K562 (cell line): ENCODE measurements around the gene AFF1. TPM values are rescaled to one million over a fixed set of nuclear protein-coding genes. Genes with fewer than 3 reads are reported as not detected.
A peak's percentile ranks its signal among the peaks of the same experiment; 100 is the strongest.

ENCODE experiments used
- ATAC-seq: fragments of 200-7000 bp; cut with Tn5 transposase; 3 replicates; pipeline ENCODE4 v1.9.1; 2020; ENCODE audit warnings: moderate library complexity
- BruUV-seq: library from RNA; stranded (reverse); fragments of 400-500 nt; replicated peaks from 2 replicates; lab custom pipeline; 2021; lab: Mats Ljungman, UMichigan
- CTCF ChIA-PET: fragments of 300-600 bp; formaldehyde crosslinking; extraction: SDS; loops from one replicate; lab custom pipeline; 2021; ENCODE audit warnings: low intra/inter-chr PET ratio; lab: Yijun Ruan, JAX
- POLR2A ChIA-PET: fragments of 300-600, 350-650 bp; sonication (Branson Sonifier 250); formaldehyde crosslinking; extraction: SDS; loops from one replicate; lab custom pipeline; 2021; ENCODE audit warnings: antibody characterized with exemption, inconsistent platforms; lab: Yijun Ruan, JAX
- DNase-seq, 4 experiments: peaks; one replicate each; pipeline versions ENCODE4 v3.0.0 to v3.0.0-alpha.2; 2011 to 2018; ENCODE audit warnings: low spot score in 3 of 4, mixed read lengths in 3 of 4; ENCODE audit errors: extremely low read depth in 1 of 4
- FAIRE-seq: peaks from 2 replicates; lab custom pipeline; 2011; peaks lifted over from hg19 to GRCh38; lab: Jason Lieb, UNC
- H2AFZ ChIP-seq: 2 replicates; pipeline ENCODE4 v1.6.0; 2011; ENCODE audit warnings: low read depth, low read length, control low read depth, inconsistent platforms
- H3K27ac ChIP-seq: fragments of 200-600 bp; 3 replicates; pipeline ENCODE4 v1.8.0; 2011; ENCODE audit warnings: low read depth, mild to moderate bottlenecking, control low read depth, inconsistent platforms, low read length, moderate library complexity, mixed read lengths; ENCODE audit errors: extremely low read depth
- H3K27me3 ChIP-seq, 2 experiments: fragments of 300-600 bp in 1 of 2; 2 replicates in 1 of 2; 3 replicates in 1 of 2; pipeline versions ENCODE4 v1.6.0 to v1.8.0; 2011; ENCODE audit warnings: inconsistent platforms in 2 of 2, low read length in 2 of 2, mild to moderate bottlenecking in 1 of 2, mixed read lengths in 1 of 2, moderate library complexity in 1 of 2; ENCODE audit not compliant: control insufficient read depth in 2 of 2, insufficient read depth in 2 of 2
- H3K36me3 ChIP-seq: fragments of 300-600 bp; 3 replicates; pipeline ENCODE4 v1.8.0; 2011; ENCODE audit warnings: mild to moderate bottlenecking, low read length, inconsistent platforms; ENCODE audit not compliant: control insufficient read depth, insufficient read depth
- H3K4me1 ChIP-seq, 2 experiments: fragments of 200-600 bp in 1 of 2; replicated peaks in 1 of 2; 2 replicates in 1 of 2; 3 replicates in 1 of 2; pipeline versions ENCODE4 v1.5.1 to v1.8.0; 2011; ENCODE audit warnings: inconsistent platforms in 2 of 2, low read length in 2 of 2, mild to moderate bottlenecking in 1 of 2, mixed read lengths in 1 of 2, moderate library complexity in 1 of 2; ENCODE audit not compliant: control insufficient read depth in 2 of 2, insufficient read depth in 2 of 2
- H3K4me2 ChIP-seq: 2 replicates; pipeline ENCODE4 v1.6.1; 2011; ENCODE audit warnings: low read length, control low read depth, inconsistent platforms, mixed read lengths; ENCODE audit not compliant: insufficient read depth
- H3K4me3 ChIP-seq: fragments of 200-600 bp; sonication (generic), shearing (Covaris generic); 2 replicates; pipeline ENCODE4 v1.5.1; 2016; ENCODE audit warnings: control low read depth, inconsistent platforms
- H3K79me2 ChIP-seq: fragments of 200-600 bp; 3 replicates; pipeline ENCODE4 v1.8.0; 2011; ENCODE audit warnings: low read length, inconsistent platforms; ENCODE audit not compliant: control insufficient read depth, insufficient read depth
- H3K9ac ChIP-seq, 2 experiments: 2 replicates each; pipeline versions ENCODE4 v1.6.0 to v1.6.1; 2011; ENCODE audit warnings: low read depth in 2 of 2, low read length in 2 of 2, control low read depth in 1 of 2, inconsistent platforms in 1 of 2, mild to moderate bottlenecking in 1 of 2, mixed read lengths in 1 of 2; ENCODE audit not compliant: insufficient read depth in 1 of 2
- H3K9me1 ChIP-seq: one replicate; pipeline ENCODE4 v1.6.0; 2011; ENCODE audit warnings: inconsistent platforms, mild to moderate bottlenecking, low read length, moderate library complexity; ENCODE audit not compliant: control insufficient read depth, insufficient read depth
- H3K9me3 ChIP-seq: replicated peaks from 2 replicates; pipeline ENCODE4 v1.5.1; 2011; ENCODE audit warnings: low read depth, low read length, inconsistent platforms; ENCODE audit not compliant: control insufficient read depth, insufficient read depth
- H4K20me1 ChIP-seq: replicated peaks from 2 replicates; pipeline ENCODE4 v1.6.1; 2011; ENCODE audit warnings: low read length, inconsistent platforms, mixed read lengths; ENCODE audit not compliant: control insufficient read depth, insufficient read depth
- ARID3B ChIP-seq: fragments of 250-450 bp; sonication (Bioruptor Pico); IDR thresholded peaks from 2 replicates; pipeline ENCODE4 v1.4.0; 2020; ENCODE audit warnings: borderline replicate concordance
- KDM1A ChIP-seq, 2 experiments: fragments of 450-650 bp; IDR thresholded peaks; 2 replicates each; pipeline ENCODE4 v1.6.1; 2016; ENCODE audit warnings: mild to moderate bottlenecking in 2 of 2
- MEIS2 ChIP-seq: fragments of 450-650 bp; IDR thresholded peaks from 2 replicates; pipeline ENCODE4 v1.6.1; 2014; ENCODE audit warnings: mild to moderate bottlenecking; ENCODE audit not compliant: partially characterized antibody
- POLR3G ChIP-seq: IDR thresholded peaks from 2 replicates; pipeline ENCODE4 v1.6.1; 2011; ENCODE audit not compliant: insufficient read length, insufficient replicate concordance; ENCODE audit errors: extremely low read depth
- RCOR1 ChIP-seq, 2 experiments: IDR thresholded peaks; 2 replicates each; pipeline ENCODE4 v1.6.1; 2012; ENCODE audit warnings: low read depth in 2 of 2, low read length in 2 of 2, borderline replicate concordance in 1 of 2, improper control_type of control experiment in 1 of 2
- SIN3B ChIP-seq: fragments of 450-650 bp; IDR thresholded peaks from 2 replicates; pipeline ENCODE4 v1.6.1; 2017; ENCODE audit warnings: low read depth, mild to moderate bottlenecking, moderate library complexity
- TCFL5 ChIP-seq: fragments of 250-450 bp; sonication (Bioruptor Pico); conservative IDR thresholded peaks from 2 replicates; pipeline ENCODE4 v1.6.1; 2021; ENCODE audit warnings: mild to moderate bottlenecking, moderate library complexity, matching md5 sums
- WGBS: fragments of 100-300 bp; shearing (Covaris generic); methylation state at CpG from one replicate; pipeline ENCODE4 v1.1.6; 2016; ENCODE audit warnings: low coverage, mixed read lengths; ENCODE audit not compliant: insufficient coverage; ENCODE audit errors: missing lambda C conversion rate; 5-methylcytosine and 5-hydroxymethylcytosine counted together
- in situ Hi-C: fragments of 300-500 bp; cut with MboI; formaldehyde crosslinking; loops from 4 replicates; pipeline ENCODE4 v1.15.0; 2018; ENCODE audit warnings: inconsistent platforms, mixed read lengths
- intact Hi-C: fragments of 100-400 bp; cut with micrococcal nuclease; formaldehyde crosslinking; loops from 2 replicates; pipeline ENCODE4 v1.14.2; 2022
- polyA plus RNA-seq, 8 experiments: library from polyadenylated mRNA; depleted of rRNA in 4 of 8; stranded (reverse) in 5 of 8; unstranded in 3 of 8; fragments of >200 nt; fragmentation: Nextera tagmentation in 2 of 8; fragmentation: Illumina TruSeq in 1 of 8; extraction: Ambion mirVana in 2 of 8; extraction: Trizol in 1 of 8; gene quantifications; 2 replicates each; pipeline versions ENCODE4 v1.2.1 to v1.2.3, GENCODE V29; 2011 to 2014; ENCODE audit warnings: inconsistent platforms in 1 of 8, missing spikeins in 1 of 8
- total RNA-seq, 7 experiments: library from RNA; depleted of rRNA in 6 of 7; stranded (reverse); fragments of >200 nt in 6 of 7; fragmentation: Illumina TruSeq in 2 of 7; extraction: Trizol in 2 of 7; gene quantifications; 2 replicates each; pipeline versions ENCODE4 v1.2.1 to v1.2.3, GENCODE V29; 2011 to 2021; ENCODE audit warnings: low replicate concordance in 1 of 7

AFF1 gene
- total and polyA plus RNA-seq, 9 of the 15 experiments (the other 6 are each of a cell fraction or from before 2014, with no cell fraction given) = 4.1 to 47.5 (median 17.2) TPM

DNA sequence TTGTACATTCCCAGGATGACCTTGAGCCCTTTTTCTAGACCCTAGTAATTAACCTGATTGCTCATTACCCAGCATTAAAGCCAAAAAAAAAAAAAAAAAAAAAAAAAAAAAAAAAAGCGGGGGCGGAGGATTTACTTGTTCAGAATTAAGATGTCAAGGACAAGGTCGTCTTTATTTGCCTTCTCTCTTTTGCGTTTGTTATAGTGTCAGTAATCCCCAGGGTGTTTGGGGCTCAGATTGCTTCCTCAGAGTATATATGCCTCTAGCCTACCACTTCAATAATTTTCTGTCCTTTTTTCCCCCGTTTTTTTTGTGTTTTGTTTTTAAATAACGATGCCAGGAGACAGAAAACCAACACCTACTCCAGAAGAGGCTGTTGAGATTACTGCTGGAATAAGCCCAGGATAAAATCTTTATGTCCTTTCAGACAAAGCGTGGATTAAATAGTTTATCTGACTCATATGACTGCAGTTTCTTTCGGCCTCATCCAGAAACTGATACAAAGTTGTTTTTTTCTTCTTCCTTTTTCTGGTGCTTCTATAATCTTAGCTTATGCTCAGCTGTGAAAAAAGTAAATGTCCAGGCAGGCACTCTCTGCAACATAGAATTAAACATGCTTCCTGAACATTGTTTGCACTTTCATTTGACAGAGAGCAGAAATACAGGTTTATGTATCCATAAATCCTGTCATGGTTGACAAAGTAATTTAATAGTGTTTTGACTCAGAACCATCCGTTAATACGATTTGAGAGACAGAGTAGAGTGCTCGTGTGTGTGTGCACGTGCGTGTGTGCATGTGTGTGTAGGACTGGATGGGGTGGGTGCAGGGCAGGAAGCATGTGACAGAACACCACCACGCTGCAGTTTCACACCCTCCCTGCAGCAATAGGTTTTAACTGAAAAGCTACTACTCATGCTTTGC, 138.6 kb downstream of the AFF1 start:
- WGBS = 66% methylated on average over 12 of the region's 14 CpGs
- DNase-seq (no peak), ATAC-seq (0 out of 3 replicates have a peak, but pooled peaks have one; percentile 29), FAIRE-seq (peak; percentile 49)
- H3K27me3 ChIP-seq = no peaks in the 10 kb centered on the region
- H3K9me3 ChIP-seq = no peaks in the 10 kb centered on the region
- H3K4me2 ChIP-seq = no peak overlapping the region
- in situ Hi-C loops (no loop called here), intact Hi-C loops (no loop called here)
- TF ChIP-seq POLR3G (no peak), RCOR1 (IDR thresholded peaks at IDR 0.05; ENCODE audit: borderline replicate concordance in 1 of 2, low read depth in 2 of 2, low read length in 2 of 2) (no peak), MEIS2 (peak; percentile 6)
- ChIA-PET CTCF (no interaction called here), POLR2A (no interaction called here)
- H3K27ac ChIP-seq = no peak overlapping the region
- H2AFZ ChIP-seq = no peak overlapping the region
- no peaks in the 10 kb centered on the region for H3K9me1 ChIP-seq
- H3K9ac ChIP-seq = no peak overlapping the region
- H3K36me3 ChIP-seq = peaks cover 7% of the 10 kb centered on the region; the same call in 1 of the 3 replicates
- no peaks in the 10 kb centered on the region; a peak in 1 of 5 replicates for H3K4me1 ChIP-seq
- BruUV-seq = no TSS peak
- H3K79me2 ChIP-seq = peaks cover 70% of the 10 kb centered on the region
- H3K4me3 ChIP-seq = no peak overlapping the region
- peaks cover 8% of the 10 kb centered on the region; the same call in 1 of the 2 replicates for H4K20me1 ChIP-seq

DNA sequence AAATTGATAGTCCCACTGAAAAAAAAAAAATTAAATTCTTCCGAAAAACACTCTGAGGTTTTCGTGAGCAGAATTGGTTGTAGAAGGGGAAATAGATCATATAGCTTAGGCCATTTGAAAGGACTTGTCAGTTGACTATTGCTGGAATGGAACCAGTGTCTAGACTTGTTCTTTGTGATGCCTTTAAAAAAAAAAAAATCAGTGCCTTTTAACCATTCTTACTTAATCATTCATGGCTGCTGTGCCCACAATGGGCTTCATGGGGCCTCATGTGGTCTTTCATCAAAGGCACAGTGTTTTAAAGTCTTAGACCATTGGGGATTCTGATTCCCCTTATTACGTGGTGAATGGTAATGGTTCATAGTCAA, 139.3 kb downstream of the AFF1 start:
- no peak for DNase-seq
- no peak for FAIRE-seq
- in situ Hi-C loops (no loop called here), intact Hi-C loops (no loop called here)
- 0 out of 2 replicates have a peak, but pooled peaks cover 6% of the 10 kb centered on the region for H4K20me1 ChIP-seq
- no peak for ATAC-seq
- H3K27me3 ChIP-seq = no peaks in the 10 kb centered on the region
- H3K4me1 ChIP-seq = peaks cover 0 to 3% of the 10 kb centered on the region in 2 experiments; a peak in 2 of 5 replicates
- no peaks in the 10 kb centered on the region for H3K9me3 ChIP-seq
- H3K9ac ChIP-seq = no peak overlapping the region
- POLR2A ChIA-PET = no interaction called here
- no peak overlapping the region for H3K4me2 ChIP-seq
- H3K79me2 ChIP-seq = peaks cover 70% of the 10 kb centered on the region
- peaks cover 9% of the 10 kb centered on the region; the same call in 1 of the 3 replicates for H3K36me3 ChIP-seq
- 64% methylated on average over 3 of the region's 3 CpGs for WGBS
- CTCF ChIA-PET = no interaction called here
- H2AFZ ChIP-seq = no peak overlapping the region
- H3K9me1 ChIP-seq = no peaks in the 10 kb centered on the region
- H3K27ac ChIP-seq = no peak overlapping the region
- BruUV-seq = no TSS peak
- TF ChIP-seq TCFL5 (no peak), KDM1A (IDR thresholded peaks at IDR 0.05) (no peak), SIN3B (no peak), ARID3B (CRISPR knock-in tag) (no peak)
- H3K4me3 ChIP-seq = no peak overlapping the region
